Activated CD8-positive, alpha-beta memory T cell treated with anti-CD3 and anti-CD28 coated beads for 36 hours (primary cell): ENCODE measurements around the gene SRSF7. TPM values are rescaled to one million over a fixed set of nuclear protein-coding genes. Genes with fewer than 3 reads are reported as not detected.
"Not testable (repeated sequence)": the region's sequence is repeated elsewhere in the genome, so short reads cannot be mapped to it uniquely, and the experiment has no call there.

Experiments used
- CTCF ChIA-PET: fragments of 350-600 bp; sonication (Branson Sonifier 250); formaldehyde crosslinking; loops from one replicate; lab custom pipeline; 2021; ENCODE audit warnings: antibody characterized with exemption; lab: Charles Lee
- POLR2A ChIA-PET: fragments of 350-600 bp; sonication (Branson Sonifier 250); formaldehyde crosslinking; loops from one replicate; lab custom pipeline; 2021; ENCODE audit warnings: antibody characterized with exemption; lab: Charles Lee
- total RNA-seq, 2 experiments: library from RNA; stranded (reverse); gene quantifications; one replicate each; pipeline ENCODE4 v1.2.3, GENCODE V29; 2021

Gene SRSF7
- total RNA-seq, 2 experiments from 2014 or later: 358 to 371 TPM

DNA sequence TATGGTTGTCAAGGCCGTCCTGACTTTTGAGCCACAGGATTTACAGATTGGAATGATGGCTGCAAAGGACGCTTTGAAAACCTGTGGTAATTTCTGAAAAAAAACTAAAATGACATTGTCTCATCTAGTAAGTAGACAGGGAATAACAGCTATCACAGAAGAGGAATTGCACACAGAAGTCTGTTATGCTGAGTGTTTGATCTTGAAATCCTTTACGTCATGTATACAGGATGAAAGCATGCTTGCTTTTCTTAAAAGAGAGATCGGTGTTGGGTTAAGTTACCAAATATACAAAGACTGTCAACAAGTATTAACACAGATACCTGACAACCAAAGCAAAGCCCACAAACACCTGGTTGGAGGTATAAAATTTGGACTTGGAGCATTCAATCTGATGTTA lies 12.6 kb upstream of the SRSF7 start:
- CTCF ChIA-PET: interaction anchor here (0.6 kb wide), 1 partner anchor 1816 kb away, joined by 3 read pairs; no protein-coding TSS in a partner anchor
- POLR2A ChIA-PET: interaction anchor here (0.6 kb wide), 1 partner anchor 12 kb away, joined by 3 read pairs; the partner anchor contains the start of gene SRSF7

DNA sequence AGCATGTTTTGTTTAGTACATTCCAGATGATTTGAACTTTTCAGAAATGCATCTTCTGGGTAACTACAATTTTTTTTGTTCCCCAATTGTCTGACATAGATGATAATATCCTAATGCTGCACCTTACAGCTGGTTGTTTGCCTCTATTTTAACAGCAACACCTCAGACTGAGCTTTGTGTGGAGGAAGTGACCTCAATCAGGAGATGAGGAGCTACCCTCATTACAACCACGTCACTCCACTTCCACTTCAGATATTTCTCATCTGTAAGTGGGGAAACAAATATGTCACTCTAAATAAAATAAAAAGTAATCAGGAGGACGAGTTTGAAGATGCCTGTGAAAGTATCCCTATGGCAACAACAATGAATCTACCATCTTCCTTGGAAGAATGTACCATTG lies 12.1 kb upstream of the SRSF7 start:
- ChIA-PET POLR2A (interaction anchor here (0.6 kb wide), 1 partner anchor 12 kb away, joined by 3 read pairs; the partner anchor contains the start of gene SRSF7), CTCF (no interaction called here)

DNA sequence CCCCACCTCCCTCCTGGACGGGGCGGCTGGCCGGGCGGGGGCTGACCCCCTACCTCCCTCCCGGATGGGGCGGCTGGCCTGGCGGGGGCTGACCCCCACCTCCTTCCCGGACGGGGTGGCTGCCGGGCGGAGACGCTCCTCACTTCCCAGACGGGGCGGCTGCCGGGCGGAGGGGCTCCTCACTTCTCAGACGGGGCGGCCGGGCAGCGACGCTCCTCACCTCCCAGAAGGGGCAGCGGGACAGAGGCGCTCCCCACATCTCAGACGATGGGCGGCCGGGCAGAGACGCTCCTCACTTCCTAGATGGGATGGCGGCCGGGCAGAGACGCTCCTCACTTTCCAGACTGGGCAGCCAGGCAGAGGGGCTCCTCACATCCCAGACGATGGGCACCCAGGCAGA lies 4.7 kb upstream of the SRSF7 start:
- POLR2A ChIA-PET, CTCF ChIA-PET: not testable (repeated sequence)

DNA sequence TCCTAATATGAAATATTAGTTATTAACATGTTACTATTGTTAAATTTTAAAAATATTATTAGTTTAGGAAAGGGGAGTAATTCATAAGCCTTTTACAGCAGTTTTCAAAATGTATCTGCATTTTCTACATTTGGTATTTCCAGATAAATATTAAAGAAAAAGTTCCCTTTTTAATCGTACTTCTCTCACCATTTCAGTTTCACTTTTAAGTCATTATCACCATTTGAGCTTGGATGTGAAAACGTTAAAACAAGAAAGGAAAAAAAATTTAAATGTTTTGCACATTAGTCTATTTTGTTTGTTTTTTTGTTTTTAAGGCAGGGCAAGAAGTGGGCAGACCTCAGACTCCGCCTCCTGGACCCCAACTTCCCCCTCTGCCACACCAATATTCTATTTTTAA lies 3.3 kb upstream of the SRSF7 start:
- ChIA-PET CTCF (interaction anchor here (0.7 kb wide), 1 partner anchor 289 kb away, joined by 3 read pairs; no protein-coding TSS in a partner anchor), POLR2A (interaction anchor here (0.6 to 0.7 kb wide), 2 partner anchors 181 to 379 kb away, joined by 3 to 4 read pairs; no protein-coding TSS in a partner anchor)

DNA sequence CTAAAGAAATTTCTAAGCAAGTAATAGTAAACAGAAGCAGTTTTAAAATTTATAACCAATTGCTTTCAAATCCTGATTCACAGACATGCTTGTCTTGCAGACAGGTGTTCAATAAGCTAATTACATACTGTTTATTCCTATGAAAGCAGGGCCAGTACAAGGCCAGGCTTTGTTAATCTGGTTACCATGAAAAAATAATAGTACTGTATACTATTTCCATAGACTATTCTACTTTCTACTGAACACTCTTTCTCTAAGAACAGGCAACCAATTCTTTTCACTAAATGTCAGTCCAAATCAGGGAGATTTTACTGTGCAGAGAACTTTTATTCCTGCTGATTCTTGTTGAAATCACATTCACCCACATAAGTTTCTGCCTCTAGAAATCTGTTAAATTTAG lies 2.9 kb upstream of the SRSF7 start:
- ChIA-PET POLR2A (interaction anchor here (0.7 kb wide), 2 partner anchors 169 to 180 kb away, joined by 3 to 4 read pairs; no protein-coding TSS in a partner anchor), CTCF (no interaction called here)

DNA sequence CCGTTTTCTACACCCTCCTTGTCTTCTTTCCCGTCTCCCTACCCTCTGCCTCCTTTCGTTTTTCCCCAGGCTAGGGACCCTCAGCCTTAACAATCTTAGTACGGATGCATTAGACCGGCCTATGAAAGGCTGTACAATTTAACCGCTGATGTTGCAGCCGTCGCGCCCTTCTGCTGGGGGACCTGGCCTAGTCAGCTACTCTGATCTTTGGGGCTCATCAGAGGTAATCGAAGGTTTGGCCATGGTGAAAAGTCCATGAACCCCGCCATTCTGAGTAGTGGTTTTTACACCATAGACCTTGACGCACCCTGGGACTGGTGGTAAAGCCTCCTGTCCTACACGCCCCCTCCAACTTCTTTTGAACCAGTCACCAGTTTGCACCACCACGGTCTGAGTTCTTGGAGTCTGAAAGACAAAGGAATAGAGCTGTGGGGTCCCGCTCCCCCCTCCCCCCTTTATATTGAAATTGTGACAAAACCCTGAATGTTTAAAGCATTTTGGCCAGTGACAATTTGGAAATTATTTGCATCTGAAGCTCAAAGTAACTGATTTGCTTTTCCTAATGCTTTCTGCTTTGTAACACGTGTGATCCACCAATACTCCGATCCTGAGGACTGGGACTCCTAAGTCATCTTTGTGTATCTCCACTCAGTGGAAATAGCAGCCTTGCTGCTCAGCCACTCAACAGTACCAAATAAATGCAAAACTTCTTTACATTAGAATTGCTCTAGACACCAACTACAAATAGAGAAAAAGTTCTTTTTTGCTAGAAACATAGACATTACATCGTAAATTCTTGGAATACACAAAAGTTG lies 642 bp upstream of the SRSF7 start:
- POLR2A ChIA-PET: interaction anchor here (0.6 to 7.6 kb wide), 28 partner anchors 9 to 1100 kb away, joined by 3 to 200 read pairs (median 5); partner anchors contain the start of genes ATL2, DHX57, GALM and HNRNPLL
- CTCF ChIA-PET: interaction anchor here (0.7 to 6.2 kb wide), 3 partner anchors 10 to 151 kb away, joined by 3 to 51 read pairs (median 6); partner anchors contain the start of gene HNRNPLL

DNA sequence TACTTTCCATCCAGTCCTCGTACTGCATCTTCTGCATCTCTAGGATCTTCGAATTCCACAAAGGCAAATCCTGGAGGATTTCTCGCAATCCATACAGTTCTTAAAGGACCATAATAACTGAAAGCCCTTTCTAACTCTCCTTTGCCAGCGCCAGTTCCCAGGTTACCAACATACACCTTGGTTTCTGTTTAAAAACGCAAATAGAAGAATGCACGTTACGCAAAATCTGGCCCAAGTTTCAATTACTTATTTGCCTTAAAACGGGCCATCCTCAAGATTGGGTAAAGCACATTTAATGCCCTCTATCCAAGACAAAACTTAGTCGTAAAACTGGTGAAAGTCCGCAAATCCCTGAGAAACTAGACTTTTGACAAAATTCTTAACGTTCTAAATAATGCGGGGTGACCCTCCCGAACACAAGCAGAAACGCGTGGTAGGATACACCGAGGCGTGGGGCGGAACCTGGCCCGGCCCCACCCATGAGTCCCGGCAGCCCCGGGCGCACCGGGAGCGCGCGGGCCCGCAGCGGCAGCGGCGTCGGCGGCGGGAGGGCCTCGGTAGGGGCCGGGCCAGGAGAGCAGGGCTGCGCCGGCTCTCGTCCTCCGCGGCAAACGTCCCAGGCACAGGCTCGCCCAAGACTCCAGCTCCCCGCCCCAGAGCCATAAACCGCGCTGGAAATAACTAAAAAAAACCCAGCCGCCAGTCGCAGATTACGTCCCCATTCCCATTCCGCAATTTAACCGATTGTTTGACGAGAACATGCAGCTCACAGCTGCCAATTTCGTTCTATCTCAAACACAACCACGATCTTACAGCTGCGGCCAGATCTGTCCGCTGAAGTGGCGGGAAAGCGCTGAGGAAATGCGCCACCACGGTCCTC lies 910 bp downstream of the SRSF7 start:
- POLR2A ChIA-PET: interaction anchor here (0.6 to 7.6 kb wide), 15 partner anchors 7 to 374 kb away, joined by 3 to 200 read pairs (median 7); partner anchors contain the start of genes ATL2, GALM and HNRNPLL
- CTCF ChIA-PET: interaction anchor here (1.0 to 6.2 kb wide), 3 partner anchors 15 to 150 kb away, joined by 3 to 51 read pairs (median 4); partner anchors contain the start of gene HNRNPLL

DNA sequence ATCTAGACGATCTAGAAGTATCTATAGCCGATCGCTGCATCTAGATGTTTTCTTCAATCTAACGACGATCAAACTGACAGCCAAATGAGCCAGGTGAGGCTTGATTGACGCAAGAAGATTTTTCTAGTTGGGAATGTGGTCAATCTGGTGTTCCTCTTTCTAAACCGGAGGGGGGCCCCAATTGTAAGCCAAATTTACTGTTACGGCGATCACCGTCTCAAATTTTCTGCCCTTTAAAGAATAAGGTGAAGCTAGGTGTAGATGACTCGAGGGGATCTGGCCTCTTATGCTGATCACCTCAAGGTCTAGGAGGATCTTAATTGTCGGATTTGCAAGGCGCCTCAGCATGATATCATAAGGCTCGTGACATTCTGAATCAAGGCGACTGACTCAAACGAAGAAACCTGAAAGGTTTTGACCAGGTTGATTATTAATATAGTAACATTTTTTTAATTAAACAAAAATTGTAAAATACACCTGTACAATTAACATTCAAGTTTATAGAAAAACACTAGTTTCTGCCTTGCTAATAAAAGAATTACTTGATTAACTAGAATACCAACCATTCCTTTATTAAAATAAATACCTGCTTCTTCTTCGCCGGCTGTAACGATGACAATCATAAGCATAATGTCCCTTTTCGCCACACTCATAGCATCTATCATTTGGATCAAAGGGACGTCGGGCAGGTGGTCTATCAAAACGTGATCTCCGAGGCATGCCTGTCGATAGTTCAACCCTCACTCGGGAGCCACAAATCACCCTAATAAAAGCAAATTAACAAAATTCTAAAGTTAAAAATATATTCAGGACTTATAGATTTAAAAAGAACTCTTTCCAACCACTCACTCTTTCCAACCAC lies 2.0 kb downstream of the SRSF7 start:
- CTCF ChIA-PET: interaction anchor here (1.2 to 6.2 kb wide), 3 partner anchors 149 to 178 kb away, joined by 3 to 51 read pairs (median 12); partner anchors contain the start of gene HNRNPLL
- POLR2A ChIA-PET: interaction anchor here (0.6 to 7.6 kb wide), 7 partner anchors 8 to 371 kb away, joined by 3 to 200 read pairs (median 4); partner anchors contain the start of gene HNRNPLL

DNA sequence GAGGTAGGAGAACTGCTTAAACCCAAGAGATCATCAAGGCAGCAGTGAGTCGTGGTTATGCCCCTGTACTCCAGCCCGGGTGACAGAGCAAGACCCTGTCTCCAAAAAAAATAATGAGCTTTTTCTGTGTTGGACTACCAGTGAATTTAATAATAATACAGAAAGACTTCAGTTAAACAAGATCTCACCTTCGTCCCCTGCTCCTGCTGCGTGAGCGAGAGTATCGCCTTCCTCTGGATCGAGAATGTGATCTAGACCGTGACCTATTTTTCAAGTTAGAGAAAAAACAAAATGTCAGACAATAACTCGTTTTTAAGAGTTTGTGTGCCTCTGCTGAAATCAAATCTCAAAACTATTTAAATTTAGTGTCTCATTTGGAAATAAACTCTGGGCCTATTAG lies 2.8 kb downstream of the SRSF7 start:
- POLR2A ChIA-PET: interaction anchor here (0.6 to 7.6 kb wide), 9 partner anchors 9 to 1884 kb away, joined by 3 to 200 read pairs (median 4); partner anchors contain the start of gene HNRNPLL
- CTCF ChIA-PET: interaction anchor here (0.6 to 6.2 kb wide), 5 partner anchors 19 to 177 kb away, joined by 3 to 51 read pairs (median 5); partner anchors contain the start of gene HNRNPLL

DNA sequence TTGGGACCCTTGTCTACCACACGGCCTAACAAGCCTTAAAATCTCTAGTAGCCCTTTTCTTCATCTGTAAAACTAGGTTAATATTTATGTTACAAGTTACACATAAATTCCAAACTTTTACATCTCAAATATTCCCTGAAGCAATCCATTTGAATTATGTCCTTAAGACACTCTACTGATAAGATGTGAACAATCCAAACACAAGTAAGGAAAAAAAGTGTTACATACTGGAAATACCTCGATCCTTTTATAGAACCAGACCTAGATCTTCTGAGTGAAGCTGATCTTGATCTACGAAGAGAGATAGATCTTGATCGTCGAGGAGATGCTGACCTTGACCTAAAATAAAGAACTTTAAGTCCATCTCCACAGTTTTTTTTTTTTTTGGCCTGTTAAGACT lies 3.3 kb downstream of the SRSF7 start:
- CTCF ChIA-PET: interaction anchor here (0.6 to 6.2 kb wide), 5 partner anchors 72 to 372 kb away, joined by 3 to 51 read pairs (median 5); partner anchors contain the start of gene HNRNPLL
- POLR2A ChIA-PET: interaction anchor here (0.6 to 7.6 kb wide), 7 partner anchors 8 to 1883 kb away, joined by 3 to 200 read pairs (median 4); partner anchors contain the start of gene HNRNPLL

DNA sequence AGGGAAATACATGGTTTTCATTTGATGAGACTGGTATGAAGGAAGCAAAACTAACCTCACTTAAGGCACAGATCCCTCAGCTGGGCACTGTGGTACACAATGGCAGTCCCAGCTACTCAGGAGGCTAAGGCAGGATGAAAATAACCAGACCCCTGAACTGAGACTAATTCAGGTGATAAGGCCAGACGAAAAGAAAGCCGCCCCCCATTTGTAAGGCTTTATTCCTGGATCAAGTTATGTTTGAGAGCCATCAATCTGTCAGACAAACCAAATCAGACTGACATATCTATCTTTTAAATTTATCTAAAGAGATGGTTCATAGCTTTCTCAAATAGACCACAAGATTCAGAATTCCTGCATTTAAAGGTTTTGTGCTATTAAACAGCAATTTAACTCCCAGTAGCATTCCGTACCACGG lies 4.1 kb downstream of the SRSF7 start:
- ChIA-PET POLR2A (interaction anchor here (0.6 to 7.6 kb wide), 3 partner anchors 80 to 1597 kb away, joined by 5 to 200 read pairs (median 8); partner anchors contain the start of gene HNRNPLL), CTCF (interaction anchor here (1.1 to 6.2 kb wide), 3 partner anchors 147 to 371 kb away, joined by 3 to 51 read pairs (median 12); partner anchors contain the start of gene HNRNPLL)

DNA sequence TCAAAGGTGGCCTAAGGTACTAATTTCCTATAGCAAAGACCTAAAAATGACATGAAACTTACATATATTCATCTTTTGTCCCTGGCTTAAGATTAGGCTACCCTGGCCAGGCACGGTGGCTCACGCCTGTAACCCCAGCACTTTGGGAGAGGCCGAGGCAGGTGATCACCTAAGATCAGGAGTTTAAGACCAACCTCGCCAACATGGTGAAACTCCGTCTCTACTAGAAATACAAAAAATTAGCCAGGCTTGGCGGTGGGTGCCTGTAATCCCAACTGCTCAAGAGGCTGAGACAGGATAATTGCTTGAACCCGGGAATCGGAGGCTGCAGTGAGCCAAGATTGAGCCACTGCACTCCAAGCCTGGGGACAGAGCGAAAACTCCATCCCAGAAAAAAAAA lies 5.9 kb downstream of the SRSF7 start:
- ChIA-PET POLR2A (interaction anchor here (7.6 kb wide), 1 partner anchor 146 kb away, joined by 200 read pairs; the partner anchor contains the start of gene HNRNPLL), CTCF (interaction anchor here (0.9 to 6.2 kb wide), 2 partner anchors 145 to 210 kb away, joined by 3 to 51 read pairs; partner anchors contain the start of gene HNRNPLL)

DNA sequence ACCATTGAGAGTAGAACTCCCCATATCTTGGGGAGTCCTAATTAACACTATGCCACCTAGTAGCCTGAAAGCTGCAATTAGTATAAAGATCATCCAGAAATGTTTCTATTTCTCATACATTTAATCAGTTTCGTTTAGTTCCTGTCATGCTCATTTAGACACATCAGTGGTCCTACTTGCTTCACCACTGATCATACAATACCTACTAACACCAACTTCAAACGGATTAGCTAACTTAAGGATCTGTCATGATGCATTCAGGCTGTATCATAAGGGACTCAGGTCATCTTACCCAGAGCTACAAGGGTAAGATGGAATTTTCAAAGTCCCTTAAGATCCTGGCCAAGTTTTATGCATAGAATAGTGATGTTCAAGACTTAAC lies 6.8 kb downstream of the SRSF7 start:
- ChIA-PET POLR2A (interaction anchor here (0.5 to 3.9 kb wide), 10 partner anchors 31 to 208 kb away, joined by 3 to 21 read pairs (median 5); partner anchors contain the start of genes GALM and HNRNPLL), CTCF (interaction anchor here (0.7 kb wide), 1 partner anchor 156 kb away, joined by 3 read pairs; no protein-coding TSS in a partner anchor)

DNA sequence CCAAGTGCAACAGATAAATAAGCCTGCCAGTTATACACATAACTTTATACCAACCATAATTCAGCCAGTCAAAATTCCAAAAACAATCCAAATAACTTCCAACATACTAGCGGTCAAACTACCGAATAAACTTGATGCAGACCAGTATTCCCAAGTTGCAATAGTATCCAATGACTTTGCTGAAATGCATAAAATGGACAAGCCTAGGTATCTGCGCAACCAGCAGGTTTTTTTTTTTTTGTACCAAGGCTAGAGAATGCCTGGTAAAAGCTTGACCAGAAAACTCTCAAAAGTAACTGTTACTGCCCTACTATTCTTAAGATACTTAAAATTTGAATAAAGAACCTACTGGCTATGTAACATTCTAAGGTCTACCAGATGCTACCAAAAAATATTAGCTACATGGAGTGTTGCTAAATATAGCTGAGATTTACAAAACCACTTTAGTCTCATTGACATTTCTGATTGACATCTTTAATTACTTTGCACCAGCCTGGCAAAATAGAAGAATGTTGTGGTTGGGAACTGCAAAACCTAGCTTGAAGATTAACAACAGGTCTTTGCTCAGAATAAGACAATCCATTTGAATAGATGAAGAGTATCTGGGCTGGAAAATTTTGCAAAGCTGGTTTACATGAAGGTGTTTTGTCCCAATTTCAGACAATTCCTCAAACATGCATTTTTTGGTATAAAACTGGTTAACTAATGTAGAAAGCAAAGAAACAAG lies 7.3 kb downstream of the SRSF7 start:
- ChIA-PET POLR2A (interaction anchor here (0.5 to 3.9 kb wide), 12 partner anchors 7 to 208 kb away, joined by 3 to 21 read pairs (median 5); partner anchors contain the start of genes GALM, HNRNPLL and SRSF7), CTCF (interaction anchor here (0.7 to 1.2 kb wide), 2 partner anchors 142 to 155 kb away, joined by 3 read pairs; partner anchors contain the start of gene HNRNPLL)

DNA sequence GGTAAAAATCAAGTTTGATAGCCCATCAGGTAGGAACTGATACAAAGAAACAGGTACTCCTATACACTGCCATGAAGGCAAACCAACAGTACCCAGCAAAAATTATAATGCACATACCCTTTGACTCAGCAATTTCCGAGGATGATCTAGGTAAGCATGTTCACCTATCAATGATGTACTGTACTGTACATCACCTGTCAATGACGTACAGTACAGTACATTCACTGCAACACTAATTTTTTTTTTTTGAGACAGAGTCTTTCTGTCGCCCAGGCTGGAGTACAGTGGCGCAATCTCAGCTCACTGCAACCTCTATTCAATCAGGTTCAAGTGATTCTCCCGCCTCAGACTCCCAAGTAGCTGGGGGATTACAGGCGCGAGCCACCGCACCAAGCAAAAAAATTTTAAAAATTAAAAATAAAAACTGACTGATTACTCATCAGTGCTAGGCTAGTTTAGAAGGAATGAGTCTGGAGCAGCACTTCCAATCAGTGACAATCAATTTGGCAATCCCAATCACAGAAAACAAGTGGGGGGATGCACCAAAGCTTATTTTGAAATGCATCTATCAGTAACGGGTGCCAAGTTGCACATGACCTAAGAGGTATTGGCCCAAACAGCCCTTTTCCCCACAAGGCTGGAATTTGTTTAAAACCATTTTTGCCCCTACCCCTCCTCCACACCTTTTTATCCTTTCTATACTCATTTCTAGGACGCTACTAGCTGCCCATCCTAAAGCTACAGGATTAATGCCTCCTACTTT lies 8.2 kb downstream of the SRSF7 start:
- ChIA-PET CTCF (interaction anchor here (1.2 to 1.8 kb wide), 3 partner anchors 141 to 161 kb away, joined by 3 to 6 read pairs (median 3); partner anchors contain the start of gene HNRNPLL), POLR2A (interaction anchor here (0.6 to 3.9 kb wide), 8 partner anchors 8 to 211 kb away, joined by 3 to 21 read pairs (median 6); partner anchors contain the start of genes HNRNPLL and SRSF7)
